SK-MEL-5 (cell line): ENCODE results near the gene ANXA1. TPM values are rescaled to one million over a fixed set of nuclear protein-coding genes. Genes with fewer than 3 reads are reported as not detected.

ENCODE experiments used
- DNase-seq: peaks from one replicate; pipeline ENCODE4 v3.0.0-alpha.2; 2016; ENCODE audit warnings: low read depth, low spot score
- in situ Hi-C: cut with HindIII; loops from 2 replicates; pipeline ENCODE4 v1.10.0; 2016; ENCODE audit warnings: low sequenced_read_pairs, high pct_unique_total_duplicates, low pct_unique_long_range_greater_than_20kb
- total RNA-seq: library from RNA; depleted of rRNA; stranded (reverse); fragments of >200 nt; shearing (Covaris generic); gene quantifications from 2 replicates; pipeline ENCODE4 v1.2.3, GENCODE V29; 2014

ANXA1 gene
- total RNA-seq, 1 experiment from 2014 or later, result 25.0 TPM

DNA sequence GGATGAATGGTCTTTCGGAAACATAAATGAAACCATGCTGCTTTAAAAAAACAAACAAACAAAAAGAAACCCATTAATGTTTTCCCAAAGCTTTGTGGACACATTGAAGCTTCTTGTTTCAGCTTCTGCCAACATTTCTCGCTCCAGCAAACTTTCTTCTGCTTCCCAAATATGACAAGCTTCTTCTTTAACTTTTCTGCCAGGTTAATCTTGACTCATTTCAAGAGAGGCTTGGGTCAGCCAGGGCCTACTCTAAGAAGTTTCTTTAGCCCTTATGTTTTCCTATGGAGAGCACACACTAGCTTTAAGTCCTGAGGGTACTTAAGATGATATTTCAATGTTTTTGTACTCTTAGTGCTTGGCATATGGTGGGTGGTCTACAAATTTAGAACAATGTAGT, 6.1 kb downstream of the ANXA1 start:
- DNase-seq, result no peak
- in situ Hi-C loops, result no loop called here

DNA sequence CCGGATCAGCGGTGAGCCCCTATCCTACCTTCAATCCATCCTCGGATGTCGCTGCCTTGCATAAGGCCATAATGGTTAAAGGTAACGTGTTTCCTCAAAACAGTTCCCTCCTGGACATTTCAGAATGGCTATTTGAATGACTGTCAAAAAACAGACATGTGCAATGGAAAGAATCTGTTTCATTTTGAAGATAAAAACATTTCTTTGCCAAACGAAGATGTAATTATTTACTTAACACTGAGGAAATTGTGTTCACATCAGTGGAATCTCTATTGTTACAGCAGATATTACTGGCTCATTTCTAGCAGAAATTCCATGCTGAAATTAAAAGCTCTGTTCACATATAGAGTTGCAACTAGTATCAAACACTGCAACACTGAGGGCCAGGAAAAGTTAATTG, 7.1 kb downstream of the ANXA1 start:
- in situ Hi-C loops, result no loop called here
- no peak for DNase-seq

DNA sequence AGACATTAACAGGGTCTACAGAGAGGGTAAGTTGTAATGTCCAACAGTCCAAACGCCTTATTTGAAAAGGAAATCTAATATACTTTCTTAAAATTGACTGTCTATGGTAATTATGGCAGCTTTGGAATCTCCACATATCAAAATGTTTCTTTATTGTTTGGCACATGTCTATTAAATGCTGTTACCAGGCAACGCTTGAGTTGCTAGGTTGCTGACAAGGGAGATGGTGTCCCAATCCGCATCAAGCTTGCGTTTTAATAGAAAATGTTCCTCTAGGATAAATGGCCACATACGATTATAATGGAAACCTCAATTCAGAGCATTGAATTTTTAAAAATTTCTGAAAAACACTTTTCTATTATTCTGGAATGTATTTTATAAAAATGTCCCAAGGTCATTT, 9.2 kb downstream of the ANXA1 start:
- in situ Hi-C loops, result no loop called here
- DNase-seq, result no peak

DNA sequence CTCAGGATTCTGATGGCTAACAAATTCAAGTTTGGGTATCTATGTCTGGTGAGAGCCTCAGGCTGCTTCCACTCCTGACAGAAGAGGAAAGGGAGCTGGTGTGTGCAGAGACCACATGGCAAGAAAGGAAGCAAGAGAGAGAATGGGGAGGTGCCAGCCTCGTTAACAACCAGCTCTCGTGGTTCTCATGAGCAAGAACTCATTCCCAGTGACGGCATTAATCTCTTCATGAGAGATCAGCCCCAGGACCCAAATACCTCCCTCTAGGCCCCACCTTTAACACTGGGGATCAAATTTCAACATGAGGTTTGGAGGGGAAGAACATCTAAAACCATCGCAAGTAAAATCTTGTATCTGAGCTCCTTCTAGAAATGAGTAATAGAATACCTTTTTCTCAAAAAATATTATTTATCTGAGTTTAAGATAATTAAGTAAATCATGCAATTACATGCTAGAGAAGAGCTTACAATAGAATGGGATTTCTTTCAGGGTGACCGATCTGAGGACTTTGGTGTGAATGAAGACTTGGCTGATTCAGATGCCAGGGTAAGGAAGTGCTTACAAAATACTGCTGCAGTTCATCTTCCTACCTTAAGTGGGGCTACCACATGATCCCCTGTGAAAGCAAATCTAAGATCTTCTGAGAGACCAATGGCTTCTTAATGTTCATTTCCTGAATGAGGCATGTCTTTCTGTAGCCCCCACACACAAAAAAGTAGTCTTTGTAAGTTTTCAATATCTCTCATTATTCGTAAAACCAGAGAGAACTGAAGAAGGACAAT, 11.5 kb downstream of the ANXA1 start:
- DNase-seq, result peak; percentile 49
- in situ Hi-C loops, result no loop called here

DNA sequence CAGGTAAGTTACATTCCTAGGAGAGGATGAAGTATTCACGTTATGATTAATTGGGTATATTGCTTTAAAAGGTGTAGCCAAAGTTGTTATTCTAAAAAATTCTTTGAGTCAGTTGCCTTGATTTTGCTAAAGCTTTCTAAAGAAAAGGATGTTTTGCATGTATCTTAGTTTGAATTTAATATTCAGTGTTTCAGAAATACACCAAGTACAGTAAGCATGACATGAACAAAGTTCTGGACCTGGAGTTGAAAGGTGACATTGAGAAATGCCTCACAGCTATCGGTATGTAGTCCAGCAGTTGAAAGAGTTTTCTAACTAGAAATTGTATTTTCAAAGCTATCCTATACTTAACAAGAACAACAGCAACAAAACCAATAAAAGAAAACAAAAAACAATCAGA, 14.2 kb downstream of the ANXA1 start:
- in situ Hi-C loops, result no loop called here
- DNase-seq, result no peak

DNA sequence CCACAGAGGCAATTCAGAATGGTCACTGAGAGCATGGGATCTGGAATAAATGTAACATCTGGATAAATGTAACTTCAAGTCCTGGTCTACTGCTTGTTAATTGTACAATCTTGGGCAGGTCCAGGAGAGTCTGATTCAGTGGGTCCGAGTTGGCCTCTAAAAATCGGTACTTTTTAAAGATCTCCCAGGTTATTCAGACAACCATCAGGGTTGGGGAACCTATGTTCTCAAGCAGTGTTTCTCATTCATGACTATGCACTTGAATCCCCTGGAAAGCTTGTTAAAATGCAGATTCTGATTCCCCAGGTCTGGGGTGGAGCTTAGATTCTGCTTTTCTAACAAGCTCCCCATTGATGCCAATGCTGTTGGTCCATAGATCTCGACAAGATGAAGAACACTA, 14.8 kb downstream of the ANXA1 start:
- in situ Hi-C loops, result no loop called here
- no peak for DNase-seq

DNA sequence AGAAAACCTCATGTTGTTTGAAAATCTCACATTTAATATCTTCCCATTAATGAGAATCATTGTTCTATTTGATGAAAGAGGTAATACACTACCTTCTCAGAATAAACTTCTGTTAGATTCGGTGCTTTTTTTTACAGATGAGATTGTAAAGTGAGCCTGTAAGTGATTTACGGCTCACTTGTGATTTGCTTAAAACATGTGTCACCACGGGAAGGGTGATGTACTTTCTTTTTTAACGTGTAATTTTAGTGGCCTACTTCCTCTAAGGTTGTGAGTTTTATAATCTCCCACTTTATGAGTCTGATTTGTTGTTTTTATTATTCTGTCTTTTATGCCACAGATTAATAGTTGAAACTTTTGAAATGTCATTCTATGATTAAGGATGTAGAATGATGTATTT, 15.9 kb downstream of the ANXA1 start:
- in situ Hi-C loops, result no loop called here
- DNase-seq, result no peak

DNA sequence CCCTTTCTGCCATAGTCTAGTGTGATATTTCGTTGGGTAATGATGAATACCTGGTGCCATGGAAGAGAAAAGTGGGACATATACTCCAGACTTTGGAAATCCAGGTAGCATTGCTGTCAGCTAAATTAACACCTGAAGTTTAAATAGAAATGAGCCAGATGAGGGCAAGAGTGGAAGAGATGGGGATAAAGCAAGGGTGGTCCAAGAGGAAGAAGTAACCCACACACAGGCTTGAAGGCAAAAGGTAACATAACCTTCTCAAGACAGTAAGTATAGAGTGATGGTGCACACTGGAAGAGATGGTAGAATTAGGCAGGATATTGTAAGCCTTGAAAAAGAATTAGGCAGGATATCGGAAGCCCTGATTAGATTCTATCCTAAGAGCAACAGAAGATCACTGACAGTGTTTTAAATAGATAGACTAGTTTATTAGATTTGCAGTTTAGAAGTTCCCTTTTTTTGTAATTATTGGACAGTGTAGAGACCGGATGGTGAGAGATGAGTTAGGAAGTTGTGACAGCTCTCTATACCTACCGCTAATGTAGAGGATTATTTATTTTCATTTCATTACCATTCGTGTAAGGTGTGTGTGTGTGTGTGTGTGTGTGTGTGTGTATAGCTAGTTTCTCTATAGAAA, 16.8 kb downstream of the ANXA1 start:
- DNase-seq, result no peak
- in situ Hi-C loops, result no loop called here

DNA sequence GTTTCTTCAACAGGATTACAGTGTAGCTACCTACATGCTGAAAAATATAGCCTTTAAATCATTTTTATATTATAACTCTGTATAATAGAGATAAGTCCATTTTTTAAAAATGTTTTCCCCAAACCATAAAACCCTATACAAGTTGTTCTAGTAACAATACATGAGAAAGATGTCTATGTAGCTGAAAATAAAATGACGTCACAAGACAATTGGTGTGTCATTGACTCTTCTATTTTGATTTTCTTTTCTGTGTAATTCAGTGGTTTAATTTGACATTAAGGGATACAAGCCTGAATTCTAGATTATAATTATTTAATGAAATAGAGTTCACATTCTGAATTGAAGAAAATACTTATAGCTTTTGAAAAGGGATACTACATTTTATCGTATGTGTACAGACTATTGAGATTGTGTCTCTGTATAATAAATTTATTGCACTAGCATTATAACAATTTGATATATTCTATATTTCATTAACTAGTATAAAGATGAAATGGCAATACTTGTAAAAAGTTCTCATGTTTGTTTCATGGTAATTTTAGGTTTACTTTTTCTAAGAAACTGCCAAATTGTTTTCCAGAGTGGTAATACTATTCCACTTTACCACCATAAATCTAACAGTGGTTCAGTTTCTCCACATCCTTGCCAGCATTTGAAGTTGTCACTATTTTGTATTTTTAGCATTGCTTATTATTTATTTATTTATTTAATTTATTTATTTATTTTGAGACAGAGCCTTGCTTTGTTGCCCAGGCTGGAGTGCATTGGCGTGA, 18.7 kb downstream of the ANXA1 start:
- DNase-seq, result no peak

DNA sequence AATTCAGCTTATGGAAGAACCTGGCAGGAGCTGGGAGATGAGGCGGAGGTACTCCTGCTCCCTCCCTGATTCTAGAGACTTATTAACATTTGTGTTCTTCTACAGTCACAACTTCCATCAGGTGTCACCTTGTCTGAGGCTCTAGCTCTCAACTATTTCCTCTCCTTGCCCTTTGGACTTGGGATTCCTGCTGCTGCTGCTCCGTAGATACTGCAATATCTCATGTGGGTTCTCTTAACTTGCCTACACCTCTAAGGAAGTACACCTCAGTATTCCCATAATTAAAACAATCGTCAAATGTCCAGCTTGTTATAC, 21.2 kb downstream of the ANXA1 start:
- in situ Hi-C loops, result no loop called here
- DNase-seq, result no peak

More for the DNA sequence above, 18.7 kb downstream of the ANXA1 start:
- in situ Hi-C loops, result no loop called here

DNA sequence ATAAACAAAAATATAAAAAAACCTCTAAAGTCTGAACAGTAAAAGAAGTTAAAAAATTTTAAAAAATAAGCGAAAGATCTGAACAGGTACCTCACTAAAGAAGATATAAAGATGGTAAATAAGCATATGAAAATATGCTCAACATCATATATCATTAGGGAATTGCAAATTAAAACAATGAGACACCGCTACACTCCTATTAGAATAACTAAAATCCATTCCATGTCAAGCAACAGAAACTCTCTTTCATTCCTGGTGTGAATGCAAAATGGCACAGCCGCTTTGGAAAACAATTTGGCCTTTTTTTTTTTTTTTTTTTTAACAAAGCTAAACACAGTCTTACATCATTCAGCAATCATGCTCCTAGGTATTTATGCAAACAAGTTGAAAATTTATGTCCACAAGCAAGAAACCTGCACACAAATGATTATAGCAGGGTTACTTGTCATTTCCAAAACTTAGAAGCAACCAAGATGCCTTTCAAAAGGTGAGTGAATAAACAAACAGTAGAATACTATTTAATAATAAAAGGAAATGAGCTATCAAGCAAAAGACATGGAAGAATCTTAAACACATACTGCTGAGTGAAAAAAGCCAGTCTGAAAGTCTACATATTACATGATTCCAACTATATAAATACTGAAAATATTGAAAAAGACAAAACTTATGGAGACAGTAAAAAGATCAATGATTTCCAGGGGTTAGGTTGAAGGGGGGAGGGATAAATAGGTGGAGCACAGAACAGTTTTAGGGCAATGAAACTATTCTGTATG, 22.1 kb downstream of the ANXA1 start:
- in situ Hi-C loops, result no loop called here
- DNase-seq, result peak; percentile 19

DNA sequence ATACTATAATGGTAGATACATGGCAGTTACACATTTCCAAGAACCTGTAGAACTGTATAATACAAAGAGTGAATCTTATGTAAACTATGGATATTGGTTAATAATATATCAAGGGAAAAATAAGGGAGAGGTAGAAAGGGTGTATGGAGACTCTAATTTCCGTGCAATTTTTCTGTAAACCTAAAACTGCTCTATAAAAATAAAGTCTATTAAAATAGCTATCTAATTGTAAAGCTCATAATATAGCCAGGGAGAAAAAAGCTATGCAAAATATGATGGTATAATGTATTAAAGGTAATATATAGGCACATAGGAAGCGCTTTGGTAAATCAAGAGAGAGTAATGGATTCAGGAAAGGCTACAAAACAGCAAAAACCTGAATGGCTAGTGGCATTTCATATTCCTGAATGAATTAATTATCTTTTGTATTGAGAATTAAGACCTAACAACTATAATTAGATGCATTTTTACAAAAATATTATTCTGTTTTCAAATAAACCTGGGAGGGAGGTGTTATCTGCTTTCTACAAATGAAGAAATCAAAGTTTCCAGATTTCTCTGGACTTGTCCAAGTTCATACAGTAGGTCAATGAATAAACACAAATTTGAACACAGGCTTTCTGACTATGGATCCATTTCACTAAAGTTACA, 22.8 kb downstream of the ANXA1 start:
- in situ Hi-C loops, result no loop called here
- no peak for DNase-seq

DNA sequence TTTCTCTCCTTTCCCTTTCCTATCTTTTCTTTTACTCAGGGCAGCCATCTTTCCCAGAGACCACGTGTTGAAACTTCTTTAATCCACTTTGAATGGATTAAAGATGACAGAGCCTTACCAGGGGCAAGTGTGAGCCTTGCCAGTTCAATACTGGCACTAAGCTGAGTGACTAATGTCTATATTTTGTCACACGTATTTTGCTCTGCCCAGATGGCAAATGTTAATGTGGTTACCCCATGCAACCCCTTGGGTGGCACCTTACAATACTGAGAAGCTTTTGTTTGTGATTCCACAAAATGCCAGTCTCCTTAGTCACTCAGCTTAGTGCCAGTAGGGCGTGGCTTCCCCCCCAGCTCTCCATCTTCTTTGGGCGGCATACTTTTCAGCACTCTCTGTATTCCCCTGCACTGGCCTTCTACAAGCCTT, 24.8 kb downstream of the ANXA1 start:
- peak; percentile 9 for DNase-seq
- in situ Hi-C loops, result loop anchor here (25.0 kb wide), 1 partner anchor 314 kb away; no protein-coding TSS in a partner anchor

DNA sequence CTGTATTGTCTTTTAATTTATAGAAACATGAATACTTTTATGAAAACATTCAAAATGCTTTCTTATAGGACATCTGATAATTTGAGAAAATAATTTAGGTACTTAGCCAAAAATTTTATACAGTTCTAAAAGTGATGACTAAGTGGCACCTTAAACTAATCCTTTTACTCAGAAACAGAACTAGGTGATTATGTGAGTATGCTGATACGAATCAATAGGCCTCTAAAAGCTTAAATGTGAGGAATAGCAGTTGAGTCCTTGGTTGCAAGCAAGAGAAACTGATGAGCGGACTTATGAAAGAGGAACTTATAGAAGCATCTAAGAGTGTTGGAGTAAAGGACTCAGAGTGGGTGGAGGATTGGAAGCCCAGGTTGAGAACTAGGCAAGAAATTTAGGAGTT, 26.4 kb downstream of the ANXA1 start:
- DNase-seq, result no peak
- in situ Hi-C loops, result loop anchor here (25.0 kb wide), 1 partner anchor 316 kb away; no protein-coding TSS in a partner anchor

DNA sequence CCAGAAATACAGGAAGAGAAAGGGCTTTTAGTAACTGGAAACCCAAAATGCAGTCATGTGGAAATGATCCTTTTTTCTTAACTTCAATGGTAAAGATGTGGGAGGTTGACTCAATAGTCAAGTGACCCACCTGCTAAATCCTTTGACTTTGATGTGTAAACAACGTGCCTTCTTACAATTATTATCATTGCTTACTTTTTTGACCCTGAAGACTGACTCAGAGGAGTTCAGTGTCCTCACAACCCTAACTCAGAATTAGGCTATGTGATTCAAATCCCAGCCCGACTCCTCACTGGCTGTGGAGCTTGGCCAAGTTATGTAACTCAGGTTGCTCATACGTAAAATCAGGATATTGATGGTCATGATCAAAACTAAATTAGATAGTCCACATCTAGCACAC, 27.9 kb downstream of the ANXA1 start:
- DNase-seq, result no peak
- in situ Hi-C loops, result loop anchor here (25.0 kb wide), 1 partner anchor 317 kb away; no protein-coding TSS in a partner anchor

DNA sequence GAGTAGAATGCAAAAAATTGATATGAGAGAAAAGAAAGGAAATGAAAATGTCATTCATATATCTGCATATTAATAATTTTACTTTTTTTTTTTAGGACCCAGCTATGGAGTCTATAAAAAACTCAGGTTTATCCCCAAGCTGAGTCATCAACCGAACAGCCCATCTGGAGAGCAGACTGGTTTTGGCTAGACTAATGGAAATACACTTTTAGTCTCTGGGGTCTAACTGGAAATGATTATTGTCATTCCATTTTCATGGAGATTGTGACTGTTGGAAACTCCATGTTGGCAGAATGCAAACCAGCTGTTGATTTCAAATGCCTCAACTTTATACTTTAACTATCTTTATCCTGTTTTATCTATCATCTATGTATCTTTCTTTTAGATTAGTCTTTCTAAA, 28.7 kb downstream of the ANXA1 start:
- in situ Hi-C loops, result loop anchor here (25.0 kb wide), 1 partner anchor 318 kb away; no protein-coding TSS in a partner anchor
- DNase-seq, result no peak

DNA sequence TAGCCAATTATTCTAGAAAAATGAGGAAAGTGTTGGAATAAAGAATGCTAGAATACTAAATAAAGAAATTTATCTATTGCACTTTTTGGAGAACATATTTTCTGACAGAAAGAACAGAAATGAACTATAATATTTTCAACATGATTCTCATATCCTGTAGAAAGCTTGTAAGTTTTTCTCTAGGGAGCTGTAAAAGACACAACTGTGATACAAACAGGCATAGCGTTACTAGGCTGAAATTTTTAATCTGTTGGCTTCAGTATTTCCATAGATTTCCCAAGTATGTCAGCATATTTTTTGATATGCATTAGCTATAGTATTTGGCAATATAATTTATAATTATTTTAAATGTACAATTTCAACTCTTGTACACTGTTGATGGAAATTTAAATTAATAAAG, 31.3 kb downstream of the ANXA1 start:
- in situ Hi-C loops, result loop anchor here (25.0 kb wide), 1 partner anchor 321 kb away; no protein-coding TSS in a partner anchor
- no peak for DNase-seq
